GM15510 (cell line): Measurements from ENCODE around the gene DYNLL1.

ENCODE experiments used
- POLR2A ChIP-seq: IDR thresholded peaks from 3 replicates; pipeline ENCODE4 v1.6.1; 2011; ENCODE audit warnings: borderline replicate concordance; ENCODE audit not compliant: insufficient read length; ENCODE audit errors: extremely low read depth

DYNLL1 gene

DNA sequence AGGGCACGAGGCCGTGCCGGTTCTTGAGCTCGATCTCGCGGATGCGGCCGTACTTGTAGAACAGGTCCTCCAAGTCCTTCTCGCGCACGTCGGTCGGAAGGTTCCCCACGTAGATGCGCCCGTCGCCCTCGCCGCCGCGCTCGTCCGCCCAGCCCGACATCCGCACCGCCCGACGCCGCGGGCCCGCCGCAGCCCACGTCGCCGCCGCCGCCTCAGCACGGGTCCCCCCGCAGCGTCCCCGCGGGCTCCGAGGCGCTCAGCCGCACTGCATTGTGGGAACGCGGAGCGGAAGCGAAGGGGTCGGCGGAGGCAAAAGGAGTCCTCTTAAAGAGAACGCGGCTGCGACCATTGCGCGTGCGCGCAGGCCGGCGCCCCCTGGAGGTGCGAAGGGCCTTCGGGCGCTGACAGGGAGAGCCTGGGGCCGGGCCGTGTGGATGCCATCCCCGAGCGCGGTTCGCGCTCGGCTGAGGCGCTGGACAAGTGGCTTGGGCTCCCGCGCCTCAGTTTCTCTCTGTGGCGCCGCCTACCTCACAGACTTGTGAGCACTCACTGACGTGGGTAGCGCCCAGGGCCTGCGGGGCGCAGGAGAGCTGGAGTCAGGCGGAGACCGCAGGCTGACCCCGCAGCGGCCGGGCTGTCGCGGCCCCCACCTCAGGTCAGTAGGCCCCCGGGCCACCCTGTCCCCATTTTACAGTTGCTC lies 26.3 kb upstream of the DYNLL1 start, which contains the start of gene SRSF9:
SRSF9 (minus strand) TSS at position 299 of the 700 bp plus-strand sequence; CDS start at position 160, 139 bp downstream.
- TF ChIP-seq POLR2A = peak; percentile 91

- TF ChIP-seq POLR2A = no peak
Observed at GRCh38 chr12:120470150-120470784, 25.6 kb upstream of the DYNLL1 start.

GRCh38 chr12:120472521-120472920 lies 23.4 kb upstream of the DYNLL1 start:
- TF ChIP-seq POLR2A = no peak

DNA sequence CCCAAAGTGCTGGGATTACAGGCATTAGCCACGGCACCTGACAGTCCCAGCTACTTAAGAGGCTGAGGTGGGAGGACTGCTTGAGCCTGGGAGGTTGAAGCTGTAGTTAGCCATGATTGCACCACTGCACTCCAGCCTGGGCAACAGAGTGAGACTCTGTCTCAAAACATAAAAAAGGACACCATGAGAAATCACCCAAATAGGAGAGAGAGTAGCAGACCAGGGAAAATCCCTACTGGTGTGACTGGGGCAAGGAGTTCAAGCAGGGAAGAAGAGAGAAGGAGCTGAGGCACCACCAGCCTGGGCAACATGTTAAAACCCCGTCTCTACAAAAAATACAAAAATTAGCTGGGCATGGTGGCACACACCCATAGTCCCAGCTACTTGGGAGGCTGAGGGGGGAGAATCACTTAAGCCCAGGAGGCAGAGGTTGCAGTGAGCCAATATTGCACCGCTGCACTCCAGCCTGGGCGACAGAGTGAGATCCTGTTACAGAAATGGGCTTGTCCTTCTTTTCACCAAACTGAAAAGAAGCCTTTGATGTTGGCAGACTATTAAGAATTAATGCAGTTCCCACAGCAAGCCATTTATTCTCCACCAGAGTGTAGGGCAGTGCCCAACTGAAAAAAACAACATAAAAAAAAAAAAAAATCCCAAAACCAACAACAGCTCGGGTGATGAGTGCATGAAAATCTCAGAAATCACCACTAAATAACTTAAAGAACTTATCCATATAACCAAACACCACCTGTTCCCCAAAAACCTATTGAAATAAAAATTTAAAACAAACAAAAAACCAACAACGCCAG lies 21.9 kb upstream of the DYNLL1 start:
- no peak for TF ChIP-seq POLR2A

DNA sequence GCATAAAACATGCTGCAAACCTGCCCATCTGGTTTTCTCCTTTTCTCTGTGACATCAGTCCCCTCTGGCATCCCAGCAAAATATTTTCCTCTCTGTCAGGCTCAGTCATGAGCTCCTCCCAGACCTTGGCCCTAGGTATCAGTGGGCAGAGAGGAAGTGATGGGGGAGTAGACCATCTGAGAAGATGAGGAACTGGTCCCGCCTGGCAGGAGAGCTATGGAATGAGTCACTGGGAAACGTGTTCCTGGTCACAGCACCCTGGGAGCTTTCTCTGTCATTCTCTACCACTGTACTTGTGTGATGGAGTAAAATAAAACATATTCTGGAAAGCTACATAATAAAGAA lies 21.3 kb upstream of the DYNLL1 start:
- TF ChIP-seq POLR2A = no peak

DNA sequence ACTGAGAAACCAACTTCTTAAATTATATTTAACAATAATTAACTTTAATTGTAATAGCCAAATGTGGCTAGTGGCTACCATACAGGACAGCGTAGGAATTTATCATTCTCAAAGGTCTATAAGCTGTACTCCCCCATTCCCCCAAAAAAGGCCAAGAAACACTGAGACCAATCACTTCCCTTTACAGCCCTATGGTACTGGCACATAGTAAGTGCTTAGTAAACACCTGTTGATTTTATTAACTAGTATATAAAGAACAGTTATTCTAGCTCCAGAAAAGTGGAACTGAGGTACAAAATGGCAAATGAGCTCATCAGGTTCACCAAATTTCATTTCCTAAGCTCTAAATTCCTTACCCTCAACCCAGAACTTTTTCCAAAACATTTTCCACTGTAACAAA lies 20.3 kb upstream of the DYNLL1 start:
- TF ChIP-seq POLR2A = no peak

DNA sequence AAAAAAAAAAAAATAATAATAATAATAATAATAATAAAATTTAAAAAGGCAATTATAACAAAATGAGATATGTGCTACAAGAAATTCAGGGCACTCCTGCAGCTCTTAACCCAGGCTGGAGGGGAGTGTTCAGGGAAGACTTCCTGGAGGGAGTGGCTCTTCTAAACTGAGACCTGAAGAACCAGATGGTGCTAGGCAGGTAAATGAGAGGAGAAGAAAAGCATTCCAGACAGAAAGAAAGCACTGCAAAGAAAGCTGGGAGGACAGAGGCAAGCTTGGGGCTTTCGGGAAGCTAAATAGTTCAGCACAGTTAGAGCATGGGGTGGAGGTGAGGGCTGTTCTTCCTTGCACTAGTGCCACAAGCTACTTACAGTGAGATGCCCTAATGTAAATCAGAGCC lies 16.5 kb upstream of the DYNLL1 start:
- TF ChIP-seq POLR2A = no peak

DNA sequence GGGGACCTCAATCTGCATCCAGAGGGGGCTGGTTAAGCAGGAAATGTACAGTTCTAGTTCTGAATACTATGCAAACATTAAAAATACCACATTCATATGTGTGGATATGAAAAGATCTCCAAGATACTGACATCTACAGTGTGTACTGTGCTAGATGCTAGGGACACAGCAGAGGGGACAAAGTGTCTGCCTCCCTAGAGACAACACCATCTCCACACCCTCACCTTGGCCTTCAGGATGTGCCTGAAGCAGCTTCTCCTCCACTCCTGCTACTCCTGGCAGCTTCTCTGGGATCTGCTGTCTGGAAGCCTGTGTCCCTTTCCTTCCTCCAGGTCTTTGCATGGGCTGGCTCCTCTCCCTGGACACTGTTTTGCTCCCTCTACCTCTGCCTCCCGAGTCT lies 15.7 kb upstream of the DYNLL1 start:
- TF ChIP-seq POLR2A = no peak

DNA sequence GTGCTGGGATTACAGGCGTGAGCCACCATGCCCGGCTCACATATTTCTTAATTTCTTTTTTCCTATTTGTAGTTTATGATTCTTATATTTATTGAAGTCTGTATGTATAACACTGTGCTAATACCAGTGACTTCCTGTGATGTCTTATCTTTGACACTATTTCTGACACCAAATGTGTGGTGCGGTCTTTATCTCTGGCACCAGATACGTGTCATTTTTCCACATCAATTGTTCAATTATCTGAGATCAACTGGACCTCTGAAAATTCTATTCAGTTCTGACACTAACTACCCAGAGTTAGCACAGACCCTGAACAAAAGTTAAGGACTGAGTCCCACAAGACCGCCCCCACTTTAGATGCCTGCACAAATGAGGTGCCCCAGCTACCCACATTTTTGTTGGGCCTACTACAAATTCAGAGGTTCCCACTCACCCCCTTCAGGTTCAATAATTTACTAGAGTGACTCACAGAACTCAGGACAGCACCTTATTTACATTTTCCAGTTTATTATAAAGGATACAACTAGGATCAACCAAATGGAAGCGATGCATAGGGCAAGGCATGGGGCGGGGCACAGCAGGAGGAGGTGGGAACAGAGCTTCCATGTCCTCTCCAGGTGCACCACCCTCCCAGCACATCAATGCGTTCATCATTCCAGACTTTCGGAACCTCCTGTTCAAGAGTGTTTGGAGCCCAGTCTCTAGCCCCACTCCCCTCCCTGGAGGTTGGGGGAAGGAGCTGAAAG lies 14.7 kb upstream of the DYNLL1 start:
- no peak for TF ChIP-seq POLR2A

DNA sequence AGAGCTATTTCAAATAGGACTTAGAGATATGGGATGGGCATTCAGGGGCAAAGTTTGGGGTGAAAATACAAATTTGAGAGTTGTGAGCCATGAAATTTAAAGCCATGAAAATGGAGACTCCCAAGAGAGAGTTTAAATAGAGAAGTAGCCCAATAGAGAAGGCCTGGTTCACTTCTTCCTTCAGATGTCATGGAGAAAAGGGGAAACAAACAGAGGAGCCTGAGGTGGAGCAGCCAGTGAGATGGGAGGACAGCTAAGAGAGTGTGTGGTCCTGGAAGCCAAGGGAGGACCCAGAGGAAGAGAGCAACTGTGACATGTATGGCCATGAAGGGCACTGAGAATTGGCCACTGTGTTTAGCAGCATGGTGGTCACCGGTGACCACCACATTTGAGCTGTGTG lies 12.3 kb upstream of the DYNLL1 start:
- no peak for TF ChIP-seq POLR2A

- TF ChIP-seq POLR2A = no peak
Observed at GRCh38 chr12:120485961-120486881, 9.7 kb upstream of the DYNLL1 start.

DNA sequence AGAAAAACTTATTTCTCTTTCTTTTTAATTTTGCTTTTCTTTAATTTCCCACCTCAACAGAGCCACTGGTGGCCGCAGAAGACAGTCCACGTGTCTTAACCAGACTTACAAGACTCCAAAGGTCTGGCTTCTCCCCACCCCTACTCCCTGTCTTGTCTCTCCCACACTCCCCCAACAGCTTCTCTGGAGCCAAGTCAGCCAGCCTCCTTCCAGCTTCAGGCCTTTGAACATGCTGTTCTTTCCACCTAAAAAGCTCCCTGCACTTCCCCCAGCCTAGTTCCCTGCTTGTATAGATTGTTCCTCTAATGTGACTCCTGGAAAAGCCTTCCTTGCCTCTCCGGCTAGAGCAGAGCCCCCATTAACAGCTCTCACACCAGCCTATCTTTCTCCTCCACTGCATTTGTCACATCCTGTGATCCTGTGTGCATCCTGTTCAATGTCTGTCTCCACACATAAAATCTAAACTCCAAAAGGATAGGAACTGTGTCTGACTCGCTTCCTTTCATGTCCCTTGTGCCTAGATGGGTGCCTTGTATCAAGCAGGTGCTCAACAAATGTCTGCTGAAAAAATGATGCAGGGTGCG lies 7.8 kb upstream of the DYNLL1 start:
- TF ChIP-seq POLR2A = no peak

DNA sequence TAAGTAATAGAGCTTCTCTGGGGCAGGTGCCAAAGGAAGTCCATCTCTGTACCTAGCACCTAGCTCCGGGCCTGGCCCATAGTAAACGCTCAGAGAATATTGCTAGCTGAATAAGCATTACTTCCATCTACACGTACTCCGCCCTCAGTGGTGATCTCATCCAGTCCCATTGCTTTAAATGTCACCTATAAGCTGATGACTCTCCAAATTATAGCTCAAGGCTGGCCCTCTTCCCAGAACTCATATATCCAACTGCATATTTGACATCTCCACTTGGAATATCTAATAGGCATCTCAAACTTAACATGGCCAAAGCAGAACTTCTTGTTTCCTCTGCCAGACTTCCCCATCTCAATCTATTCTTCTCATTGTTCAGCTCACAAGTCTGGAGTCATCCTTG lies 6.9 kb upstream of the DYNLL1 start:
- no peak for TF ChIP-seq POLR2A
